C4-2B (cell line): ENCODE data around the gene TRUB1.

ENCODE experiments used
- H3K27ac ChIP-seq: fragments of 450-650 bp; 2 replicates; pipeline ENCODE4 v1.5.1; 2017
- ZFX ChIP-seq: fragments of 450-650 bp; IDR thresholded peaks from 2 replicates; pipeline ENCODE4 v1.6.1; 2017
- TF ChIP-seq, protein P1 (sequence below): fragments of 450-650 bp; conservative IDR thresholded peaks from 2 replicates; pipeline ENCODE4 v1.5.1; 2017; ENCODE audit warnings: mild to moderate bottlenecking

TRUB1 gene

DNA sequence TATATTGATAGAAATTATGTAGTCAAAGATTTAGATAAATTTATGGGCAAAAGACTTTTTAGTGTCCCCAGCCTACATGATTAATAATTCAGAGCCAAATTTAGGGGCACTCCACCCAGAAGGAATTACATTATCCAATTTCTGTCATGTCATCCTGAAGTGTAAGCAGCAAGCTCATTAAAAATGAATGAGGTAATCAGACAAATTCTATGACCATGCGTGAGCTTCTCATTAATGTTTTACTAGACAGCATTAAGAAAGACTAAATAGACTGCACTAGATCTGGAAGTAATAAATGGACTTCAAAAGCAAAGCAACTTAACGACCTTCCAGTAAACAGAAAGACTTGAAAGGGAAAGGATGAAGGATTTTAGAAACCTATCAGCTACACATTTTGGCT lies 22.7 kb upstream of the TRUB1 start:
- no peak overlapping the region for H3K27ac ChIP-seq
- TF ChIP-seq, protein P1, sequence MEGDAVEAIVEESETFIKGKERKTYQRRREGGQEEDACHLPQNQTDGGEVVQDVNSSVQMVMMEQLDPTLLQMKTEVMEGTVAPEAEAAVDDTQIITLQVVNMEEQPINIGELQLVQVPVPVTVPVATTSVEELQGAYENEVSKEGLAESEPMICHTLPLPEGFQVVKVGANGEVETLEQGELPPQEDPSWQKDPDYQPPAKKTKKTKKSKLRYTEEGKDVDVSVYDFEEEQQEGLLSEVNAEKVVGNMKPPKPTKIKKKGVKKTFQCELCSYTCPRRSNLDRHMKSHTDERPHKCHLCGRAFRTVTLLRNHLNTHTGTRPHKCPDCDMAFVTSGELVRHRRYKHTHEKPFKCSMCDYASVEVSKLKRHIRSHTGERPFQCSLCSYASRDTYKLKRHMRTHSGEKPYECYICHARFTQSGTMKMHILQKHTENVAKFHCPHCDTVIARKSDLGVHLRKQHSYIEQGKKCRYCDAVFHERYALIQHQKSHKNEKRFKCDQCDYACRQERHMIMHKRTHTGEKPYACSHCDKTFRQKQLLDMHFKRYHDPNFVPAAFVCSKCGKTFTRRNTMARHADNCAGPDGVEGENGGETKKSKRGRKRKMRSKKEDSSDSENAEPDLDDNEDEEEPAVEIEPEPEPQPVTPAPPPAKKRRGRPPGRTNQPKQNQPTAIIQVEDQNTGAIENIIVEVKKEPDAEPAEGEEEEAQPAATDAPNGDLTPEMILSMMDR, result no peak
- TF ChIP-seq ZFX, result no peak

GRCh38 chr10:114916653-114917052 lies 21.3 kb upstream of the TRUB1 start:
- TF ChIP-seq, protein P1, result no peak
- TF ChIP-seq ZFX, result no peak
- no peak overlapping the region for H3K27ac ChIP-seq

- H3K27ac ChIP-seq, result no peak overlapping the region
- TF ChIP-seq ZFX, result no peak
- TF ChIP-seq, protein P1, result no peak
These were observed 20.5 kb upstream of the TRUB1 start for GRCh38 chr10:114917459-114917858.

GRCh38 chr10:114917927-114918672 lies 19.9 kb upstream of the TRUB1 start:
- no peak overlapping the region for H3K27ac ChIP-seq
- TF ChIP-seq ZFX, result no peak
- TF ChIP-seq, protein P1, result no peak

GRCh38 chr10:114920459-114920858 lies 17.5 kb upstream of the TRUB1 start:
- no peak overlapping the region for H3K27ac ChIP-seq
- TF ChIP-seq, protein P1, result no peak
- no peak for TF ChIP-seq ZFX

- no peak for TF ChIP-seq ZFX
- TF ChIP-seq, protein P1, result no peak
- no peak overlapping the region for H3K27ac ChIP-seq
These were observed 16.0 kb upstream of the TRUB1 start for GRCh38 chr10:114922003-114922402.

DNA sequence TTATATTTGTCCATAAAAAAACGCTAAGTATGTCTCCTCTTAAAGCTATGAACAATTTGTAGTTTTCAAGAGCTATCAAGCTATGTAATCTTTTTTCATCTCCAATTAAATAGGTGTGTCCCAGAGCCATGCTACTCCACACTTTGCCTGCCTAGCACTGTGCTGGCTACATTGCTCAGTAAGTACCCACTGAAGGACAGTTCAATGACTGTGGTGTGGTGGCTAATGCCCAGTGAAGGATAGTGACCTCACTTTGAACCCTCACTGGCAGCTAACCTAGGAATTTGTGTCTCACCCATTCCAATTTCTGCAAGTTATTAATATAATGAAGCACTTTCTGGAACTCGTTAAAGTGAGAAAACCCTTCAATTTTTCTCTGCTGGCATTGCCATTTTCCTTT lies 14.4 kb upstream of the TRUB1 start:
- TF ChIP-seq, protein P1, result no peak
- no peak for TF ChIP-seq ZFX

More for the DNA sequence above, 14.4 kb upstream of the TRUB1 start:
- no peak overlapping the region for H3K27ac ChIP-seq
